ENCODE results near the gene DGCR2. TPM values are rescaled to one million over a fixed set of nuclear protein-coding genes. Genes with fewer than 3 reads are reported as not detected.

The DGCR2 gene
- total RNA-seq, 1 experiment from 2014 or later: 42.9 TPM

- CTCF ChIA-PET: no interaction called here
- intact Hi-C loops (cut with micrococcal nuclease): no loop called here
- Histone ChIP-seq H3K9me2 (ENCODE audit: insufficient read depth) (no peaks in the 10 kb centered on the region), H3K4me3 (replicated peaks in 1 of 2; ENCODE audit: low read depth in 1 of 2, low read length in 2 of 2) (no peak overlapping the region), H3K4me1 (ENCODE audit: control insufficient read depth in 1 of 2, insufficient read depth in 2 of 2, low read length in 2 of 2) (no peaks in the 10 kb centered on the region), H3K36me3 (ENCODE audit: control insufficient read depth in 1 of 2, insufficient read depth in 2 of 2, low read length in 2 of 2) (peaks cover 6 to 7% of the 10 kb centered on the region in 2 experiments; a peak in 2 of 4 replicates), H3K79me2 (ENCODE audit: insufficient read depth, low read length) (no peaks in the 10 kb centered on the region; the same call in 1 of the 2 replicates), H3K27me3 (ENCODE audit: insufficient read depth, low read length) (no peaks in the 10 kb centered on the region), H3K9ac (ENCODE audit: low read length) (no peak overlapping the region), H2AFZ (ENCODE audit: low read depth, low read length, poor library complexity, severe bottlenecking) (no peak overlapping the region), H3K27ac (ENCODE audit: low read depth, low read length) (no peak overlapping the region), H3K4me2 (ENCODE audit: low read length) (no peak overlapping the region), H3K9me3 (ENCODE audit: control insufficient read depth in 1 of 2, insufficient read depth in 1 of 2, low read depth in 1 of 2, low read length in 2 of 2) (no peaks in the 10 kb centered on the region), H4K20me1 (ENCODE audit: insufficient read depth) (no peaks in the 10 kb centered on the region)
- DNase-seq (ENCODE audit: low read depth, low spot score): no peak
- no peak for ATAC-seq
- TF ChIP-seq YY1 (IDR thresholded peaks at IDR 0.05; ENCODE audit: extremely low read depth, insufficient replicate concordance, low read depth, low read length): no peak
- no peak for TF ChIP-seq CTCF (IDR thresholded peaks at IDR 0.05 in 2 of 3, conservative IDR thresholded peaks at IDR 0.05 in 1 of 3; ENCODE audit: borderline replicate concordance in 1 of 3, insufficient read depth in 1 of 3, low read depth in 2 of 3, low read length in 2 of 3)
- TF ChIP-seq ZNF274 (IDR thresholded peaks at IDR 0.05; ENCODE audit: low read depth, low read length): no peak
- no peak for TF ChIP-seq SIN3A (IDR thresholded peaks at IDR 0.05; ENCODE audit: low read depth)
- no peak for TF ChIP-seq RAD21 (IDR thresholded peaks at IDR 0.05; ENCODE audit: low read depth)
- no peak for TF ChIP-seq EZH2 (IDR thresholded peaks at IDR 0.05)
- POLR2A ChIA-PET: no interaction called here
- no TSS peak for BruUV-seq (replicated peaks)
- RAD21 ChIA-PET (ENCODE audit: low non-redundant PET in 1 of 2, low total read pairs in 2 of 2, uncharacterized antibody in 2 of 2, unreplicated experiment in 2 of 2): no interaction called here
These were observed 65.2 kb downstream of the DGCR2 start for GRCh38 chr22:19056951-19057401.

- Histone ChIP-seq H3K9ac (ENCODE audit: low read length) (no peak overlapping the region), H3K27me3 (ENCODE audit: insufficient read depth, low read length) (no peaks in the 10 kb centered on the region), H3K79me2 (ENCODE audit: insufficient read depth, low read length) (no peaks in the 10 kb centered on the region; the same call in 1 of the 2 replicates), H3K9me3 (ENCODE audit: control insufficient read depth in 1 of 2, insufficient read depth in 1 of 2, low read depth in 1 of 2, low read length in 2 of 2) (no peaks in the 10 kb centered on the region), H4K20me1 (ENCODE audit: insufficient read depth) (no peaks in the 10 kb centered on the region), H3K4me1 (ENCODE audit: control insufficient read depth in 1 of 2, insufficient read depth in 2 of 2, low read length in 2 of 2) (no peaks in the 10 kb centered on the region), H3K9me2 (ENCODE audit: insufficient read depth) (no peaks in the 10 kb centered on the region), H3K4me2 (ENCODE audit: low read length) (no peak overlapping the region), H3K4me3 (replicated peaks in 1 of 2; ENCODE audit: low read depth in 1 of 2, low read length in 2 of 2) (no peak overlapping the region), H2AFZ (ENCODE audit: low read depth, low read length, poor library complexity, severe bottlenecking) (no peak overlapping the region), H3K36me3 (ENCODE audit: control insufficient read depth in 1 of 2, insufficient read depth in 2 of 2, low read length in 2 of 2) (peaks cover 4 to 7% of the 10 kb centered on the region in 2 experiments; a peak in 2 of 4 replicates), H3K27ac (ENCODE audit: low read depth, low read length) (no peak overlapping the region)
- DNase-seq (ENCODE audit: low read depth, low spot score) (no peak), ATAC-seq (no peak)
- BruUV-seq (replicated peaks): no TSS peak
- RAD21 ChIA-PET (ENCODE audit: low non-redundant PET in 1 of 2, low total read pairs in 2 of 2, uncharacterized antibody in 2 of 2, unreplicated experiment in 2 of 2): no interaction called here
- CTCF ChIA-PET: no interaction called here
- POLR2A ChIA-PET: no interaction called here
- intact Hi-C loops (cut with micrococcal nuclease): no loop called here
- TF ChIP-seq MAX (IDR thresholded peaks at IDR 0.05): no peak
- TF ChIP-seq SIN3A (IDR thresholded peaks at IDR 0.05; ENCODE audit: low read depth): no peak
- no peak for TF ChIP-seq ATF3 (IDR thresholded peaks at IDR 0.05)
- TF ChIP-seq ELF1 (IDR thresholded peaks at IDR 0.05; ENCODE audit: borderline replicate concordance, low read depth): no peak
- no peak for TF ChIP-seq ZNF274 (IDR thresholded peaks at IDR 0.05; ENCODE audit: low read depth, low read length)
- no peak for TF ChIP-seq SRF (IDR thresholded peaks at IDR 0.05; ENCODE audit: low read depth)
- TF ChIP-seq SP1 (IDR thresholded peaks at IDR 0.05; ENCODE audit: low read depth): no peak
- no peak for TF ChIP-seq EZH2 (IDR thresholded peaks at IDR 0.05)
- no peak for TF ChIP-seq RAD21 (IDR thresholded peaks at IDR 0.05; ENCODE audit: low read depth)
- no peak for TF ChIP-seq TCF7L2 (IDR thresholded peaks at IDR 0.05; ENCODE audit: borderline replicate concordance, extremely low read depth, insufficient read depth, insufficient read length)
- TF ChIP-seq YY1 (IDR thresholded peaks at IDR 0.05; ENCODE audit: extremely low read depth, insufficient replicate concordance, low read depth, low read length): no peak
- no peak for TF ChIP-seq EGR1 (IDR thresholded peaks at IDR 0.05; ENCODE audit: low read depth)
- TF ChIP-seq REST (IDR thresholded peaks at IDR 0.05; ENCODE audit: low read depth): no peak
- TF ChIP-seq POLR2A (IDR thresholded peaks at IDR 0.05; ENCODE audit: borderline replicate concordance, extremely low read depth, insufficient read depth, insufficient read length): no peak
These were observed 66.4 kb downstream of the DGCR2 start for GRCh38 chr22:19055801-19056200.
